Measurements from ENCODE around the gene OTOP3.

DNA sequence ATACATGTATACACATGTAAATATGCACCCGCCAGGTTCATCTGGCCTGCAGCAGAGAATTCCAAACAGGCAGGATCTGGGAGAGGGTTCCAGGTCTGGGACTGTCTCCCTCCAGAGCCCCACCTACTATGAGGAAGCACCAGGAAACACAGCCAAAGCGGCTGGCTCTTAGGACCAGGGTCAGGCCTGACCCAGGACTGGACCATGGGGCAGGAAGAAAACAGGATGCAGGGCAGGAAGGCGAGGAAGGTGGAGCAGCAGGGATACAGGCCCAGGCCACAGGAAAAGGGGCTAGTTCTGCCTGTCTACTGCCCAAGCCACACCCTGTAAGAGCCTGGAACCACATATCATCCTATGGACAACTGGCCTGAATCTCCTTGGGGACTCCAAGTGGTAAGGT, 34.7 kb downstream of the OTOP3 start:
- no peak for TF ChIP-seq POLR2A (IDR thresholded peaks at IDR 0.05; ENCODE audit: low read depth, low read length)
- no peak for TF ChIP-seq CEBPB (IDR thresholded peaks at IDR 0.05; ENCODE audit: low read depth, low read length)
- no peak for TF ChIP-seq RAD21 (IDR thresholded peaks at IDR 0.05; ENCODE audit: low read length)
- TF ChIP-seq, protein P1, sequence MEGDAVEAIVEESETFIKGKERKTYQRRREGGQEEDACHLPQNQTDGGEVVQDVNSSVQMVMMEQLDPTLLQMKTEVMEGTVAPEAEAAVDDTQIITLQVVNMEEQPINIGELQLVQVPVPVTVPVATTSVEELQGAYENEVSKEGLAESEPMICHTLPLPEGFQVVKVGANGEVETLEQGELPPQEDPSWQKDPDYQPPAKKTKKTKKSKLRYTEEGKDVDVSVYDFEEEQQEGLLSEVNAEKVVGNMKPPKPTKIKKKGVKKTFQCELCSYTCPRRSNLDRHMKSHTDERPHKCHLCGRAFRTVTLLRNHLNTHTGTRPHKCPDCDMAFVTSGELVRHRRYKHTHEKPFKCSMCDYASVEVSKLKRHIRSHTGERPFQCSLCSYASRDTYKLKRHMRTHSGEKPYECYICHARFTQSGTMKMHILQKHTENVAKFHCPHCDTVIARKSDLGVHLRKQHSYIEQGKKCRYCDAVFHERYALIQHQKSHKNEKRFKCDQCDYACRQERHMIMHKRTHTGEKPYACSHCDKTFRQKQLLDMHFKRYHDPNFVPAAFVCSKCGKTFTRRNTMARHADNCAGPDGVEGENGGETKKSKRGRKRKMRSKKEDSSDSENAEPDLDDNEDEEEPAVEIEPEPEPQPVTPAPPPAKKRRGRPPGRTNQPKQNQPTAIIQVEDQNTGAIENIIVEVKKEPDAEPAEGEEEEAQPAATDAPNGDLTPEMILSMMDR (conservative IDR thresholded peaks at IDR 0.05; ENCODE audit: low read depth, low read length), result no peak
- TF ChIP-seq FOS (IDR thresholded peaks at IDR 0.05; ENCODE audit: low read depth, low read length), result no peak
- no peak for TF ChIP-seq MXI1 (IDR thresholded peaks at IDR 0.05; ENCODE audit: borderline replicate concordance, low read depth, low read length)
- TF ChIP-seq MAZ (IDR thresholded peaks at IDR 0.05; ENCODE audit: borderline replicate concordance, low read depth, low read length), result no peak
- TF ChIP-seq BHLHE40 (IDR thresholded peaks at IDR 0.05; ENCODE audit: low read depth, low read length), result no peak
- TF ChIP-seq MAFK (IDR thresholded peaks at IDR 0.05; ENCODE audit: low read depth, low read length), result no peak
- TF ChIP-seq, protein P2, sequence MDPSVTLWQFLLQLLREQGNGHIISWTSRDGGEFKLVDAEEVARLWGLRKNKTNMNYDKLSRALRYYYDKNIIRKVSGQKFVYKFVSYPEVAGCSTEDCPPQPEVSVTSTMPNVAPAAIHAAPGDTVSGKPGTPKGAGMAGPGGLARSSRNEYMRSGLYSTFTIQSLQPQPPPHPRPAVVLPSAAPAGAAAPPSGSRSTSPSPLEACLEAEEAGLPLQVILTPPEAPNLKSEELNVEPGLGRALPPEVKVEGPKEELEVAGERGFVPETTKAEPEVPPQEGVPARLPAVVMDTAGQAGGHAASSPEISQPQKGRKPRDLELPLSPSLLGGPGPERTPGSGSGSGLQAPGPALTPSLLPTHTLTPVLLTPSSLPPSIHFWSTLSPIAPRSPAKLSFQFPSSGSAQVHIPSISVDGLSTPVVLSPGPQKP (IDR thresholded peaks at IDR 0.05; ENCODE audit: borderline replicate concordance, low read depth, low read length), result no peak
- TF ChIP-seq RFX5 (IDR thresholded peaks at IDR 0.05; ENCODE audit: low read depth, low read length), result no peak
- no peak for TF ChIP-seq SMC3 (IDR thresholded peaks at IDR 0.05; ENCODE audit: low read depth, low read length)
- TF ChIP-seq RCOR1 (IDR thresholded peaks at IDR 0.05; ENCODE audit: insufficient replicate concordance, low read length), result no peak
